GM20431 (cell line): ENCODE measurements around the gene LAMTOR3.
"Not testable (repeated sequence)": the region's sequence is repeated elsewhere in the genome, so short reads cannot be mapped to it uniquely, and the experiment has no call there.

Experiments
- in situ Hi-C: fragments of 300-500 bp; cut with MseI, MboI; formaldehyde crosslinking; loops from one replicate; pipeline ENCODE4 v1.15.0; 2020; ENCODE audit warnings: low sequenced_read_pairs; ENCODE audit not compliant: unreplicated experiment

The LAMTOR3 gene

GRCh38 chr4:99834569-99834968 lies 59.7 kb downstream of the LAMTOR3 start:
- in situ Hi-C loops = no loop called here

- in situ Hi-C loops = no loop called here
These were observed 60.5 kb downstream of the LAMTOR3 start for GRCh38 chr4:99833756-99834155.

DNA sequence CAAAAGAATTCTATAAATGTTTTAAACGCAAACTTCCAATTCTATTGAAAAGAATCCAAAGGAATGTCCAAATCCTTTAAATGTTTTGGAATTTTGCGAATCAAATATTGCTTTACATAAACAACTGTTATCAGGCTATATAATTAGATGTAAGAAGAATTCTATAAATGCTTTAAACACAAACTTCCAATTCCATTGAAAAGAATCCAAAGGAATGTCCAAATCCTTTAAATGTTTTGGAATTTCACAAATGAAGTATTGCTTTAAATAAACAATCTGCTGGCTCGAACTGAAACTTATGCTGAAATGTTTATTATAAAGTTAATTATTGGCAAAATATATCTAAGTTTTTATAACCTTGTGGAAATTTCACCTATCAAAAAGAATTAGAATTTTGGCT lies 61.5 kb downstream of the LAMTOR3 start:
- in situ Hi-C loops = no loop called here

- in situ Hi-C loops = no loop called here
These were observed 61.9 kb downstream of the LAMTOR3 start for GRCh38 chr4:99832321-99832720.

- in situ Hi-C loops = not testable (repeated sequence)
These were observed 64.2 kb downstream of the LAMTOR3 start for GRCh38 chr4:99830051-99830450.

DNA sequence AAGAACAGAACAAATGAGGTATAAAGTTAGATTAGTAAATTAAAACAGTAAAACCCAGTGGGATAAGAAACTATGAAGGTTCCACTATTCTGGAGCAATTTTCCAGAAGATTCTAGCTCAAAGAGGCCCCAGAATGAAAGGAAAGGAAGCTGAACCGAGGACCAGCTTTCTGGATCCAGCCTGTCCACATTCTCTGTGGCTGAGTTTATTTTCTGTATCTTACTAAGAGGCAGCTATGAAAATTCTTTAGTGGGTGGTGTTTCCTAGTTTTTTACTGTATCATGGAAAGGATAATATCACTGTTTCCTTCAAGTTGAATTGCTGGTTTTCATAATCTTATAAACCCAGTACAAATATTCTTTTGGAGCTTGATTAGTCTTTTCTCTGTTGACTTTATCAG lies 65.8 kb downstream of the LAMTOR3 start:
- in situ Hi-C loops = no loop called here
